Endothelial cell (in vitro differentiated cells): Measurements from ENCODE around the gene USP34. TPM values are rescaled to one million over a fixed set of nuclear protein-coding genes. Genes with fewer than 3 reads are reported as not detected.
A peak's percentile ranks its signal among the peaks of the same experiment; 100 is the strongest.

ENCODE experiments used
- DNase-seq: peaks from one replicate; pipeline ENCODE4 v3.0.0; 2021; ENCODE audit warnings: low spot score
- H3K27ac Mint-ChIP-seq: one replicate; pipeline ENCODE4 v1.8.0; 2021; ENCODE audit warnings: mixed read lengths, inconsistent platforms; ENCODE audit not compliant: unreplicated experiment
- H3K27me3 Mint-ChIP-seq: one replicate; pipeline ENCODE4 v1.8.0; 2021; ENCODE audit warnings: mild to moderate bottlenecking, moderate library complexity, mixed read lengths, inconsistent platforms; ENCODE audit not compliant: unreplicated experiment
- H3K36me3 Mint-ChIP-seq: one replicate; pipeline ENCODE4 v1.8.0; 2021; ENCODE audit warnings: mild to moderate bottlenecking, low read depth, mixed read lengths, inconsistent platforms; ENCODE audit not compliant: unreplicated experiment
- H3K4me1 Mint-ChIP-seq: one replicate; pipeline ENCODE4 v1.8.0; 2021; ENCODE audit warnings: mild to moderate bottlenecking, mixed read lengths, inconsistent platforms; ENCODE audit not compliant: unreplicated experiment
- H3K4me3 Mint-ChIP-seq: one replicate; pipeline ENCODE4 v1.8.0; 2021; ENCODE audit warnings: mild to moderate bottlenecking, mixed read lengths, inconsistent platforms; ENCODE audit not compliant: unreplicated experiment
- H3K9me3 Mint-ChIP-seq: one replicate; pipeline ENCODE4 v1.8.0; 2021; ENCODE audit warnings: mixed read lengths, inconsistent platforms; ENCODE audit not compliant: unreplicated experiment
- CTCF ChIP-seq: fragments of 200-600 bp; sonication (generic); IDR thresholded peaks from one replicate; pipeline ENCODE4 v1.5.0; 2021; ENCODE audit warnings: antibody characterized with exemption; ENCODE audit not compliant: unreplicated experiment
- total RNA-seq: library from RNA; stranded (reverse); fragmentation: NEBNext Ultra II Directional; extraction: Animal tissue kit (Norgen Biotek cat#: 25700); gene quantifications from one replicate; pipeline ENCODE4 v1.2.1, GENCODE V29; 2021; ENCODE audit not compliant: unreplicated experiment

The USP34 gene
- total RNA-seq, 1 donor from 2014 or later, result 97.4 TPM

GRCh38 chr2:61357681-61358080 is 113.2 kb downstream of the USP34 start:
- Mint-ChIP-seq H3K4me1 (peaks cover 3% of the 10 kb centered on the region), H3K36me3 (peaks cover 6% of the 10 kb centered on the region), H3K9me3 (no peaks in the 10 kb centered on the region), H3K4me3 (no peak overlapping the region), H3K27me3 (no peaks in the 10 kb centered on the region), H3K27ac (no peak overlapping the region)
- no peak for DNase-seq
- TF ChIP-seq CTCF, result no peak

GRCh38 chr2:61356958-61357350 is 113.9 kb downstream of the USP34 start:
- no peak overlapping the region for H3K4me3 Mint-ChIP-seq
- peaks cover 3% of the 10 kb centered on the region for H3K4me1 Mint-ChIP-seq
- H3K27me3 Mint-ChIP-seq, result no peaks in the 10 kb centered on the region
- H3K27ac Mint-ChIP-seq, result peak overlapping the region; percentile 7
- TF ChIP-seq CTCF, result no peak
- DNase-seq, result no peak
- peaks cover 6% of the 10 kb centered on the region for H3K36me3 Mint-ChIP-seq
- H3K9me3 Mint-ChIP-seq, result no peaks in the 10 kb centered on the region

DNA sequence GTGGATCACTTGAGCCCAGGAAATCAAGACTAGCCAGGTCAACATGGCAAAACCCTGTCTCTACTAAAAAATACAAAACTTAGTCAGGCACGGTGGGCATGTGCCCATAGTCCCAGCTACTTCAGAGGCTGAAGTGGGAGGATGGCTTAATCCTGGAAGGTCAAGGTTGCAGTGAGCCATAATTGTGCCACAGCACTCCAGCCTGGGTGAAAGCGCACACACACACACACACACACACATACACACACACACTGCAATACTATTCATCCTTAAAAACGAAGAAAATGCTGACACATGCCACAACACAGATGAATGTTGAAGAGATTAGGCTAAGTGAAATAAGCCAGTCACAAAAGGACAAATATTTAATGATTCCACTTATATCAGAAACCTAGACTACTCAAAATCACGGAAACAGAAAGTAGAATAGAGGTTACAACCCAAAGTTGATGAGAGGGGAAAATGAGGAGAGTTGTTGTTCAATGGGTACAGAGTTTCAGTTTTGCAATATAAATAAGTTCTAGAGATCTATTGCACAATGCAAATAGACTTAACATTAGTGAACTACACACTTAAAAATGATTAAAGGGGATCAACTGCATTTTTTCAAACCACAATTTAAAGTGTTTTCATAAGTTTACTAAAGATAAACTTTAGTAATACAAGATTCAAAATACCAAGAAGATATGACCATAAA is 114.5 kb downstream of the USP34 start:
- peaks cover 6% of the 10 kb centered on the region for H3K36me3 Mint-ChIP-seq
- H3K4me1 Mint-ChIP-seq, result peaks cover 3% of the 10 kb centered on the region
- no peak overlapping the region for H3K27ac Mint-ChIP-seq
- H3K9me3 Mint-ChIP-seq, result no peaks in the 10 kb centered on the region
- DNase-seq, result no peak
- no peak overlapping the region for H3K4me3 Mint-ChIP-seq
- no peaks in the 10 kb centered on the region for H3K27me3 Mint-ChIP-seq
- no peak for TF ChIP-seq CTCF

GRCh38 chr2:61354543-61355197 is 116.2 kb downstream of the USP34 start:
- H3K4me3 Mint-ChIP-seq, result no peak overlapping the region
- no peaks in the 10 kb centered on the region for H3K9me3 Mint-ChIP-seq
- TF ChIP-seq CTCF, result no peak
- peaks cover 3% of the 10 kb centered on the region for H3K4me1 Mint-ChIP-seq
- no peak overlapping the region for H3K27ac Mint-ChIP-seq
- peaks cover 10% of the 10 kb centered on the region for H3K36me3 Mint-ChIP-seq
- no peaks in the 10 kb centered on the region for H3K27me3 Mint-ChIP-seq
- DNase-seq, result no peak

- TF ChIP-seq CTCF, result no peak
- H3K27ac Mint-ChIP-seq, result no peak overlapping the region
- H3K4me1 Mint-ChIP-seq, result peaks cover 3% of the 10 kb centered on the region
- H3K36me3 Mint-ChIP-seq, result peaks cover 10% of the 10 kb centered on the region
- no peaks in the 10 kb centered on the region for H3K27me3 Mint-ChIP-seq
- DNase-seq, result no peak
- no peak overlapping the region for H3K4me3 Mint-ChIP-seq
- H3K9me3 Mint-ChIP-seq, result no peaks in the 10 kb centered on the region
Measured at GRCh38 chr2:61353909-61354308, 117.0 kb downstream of the USP34 start.
